NB4 (cell line): ENCODE data around the gene LENG8.

Experiments used
- MYC ChIP-seq: IDR thresholded peaks from 2 replicates; pipeline ENCODE4 v1.6.1; 2011; ENCODE audit warnings: low read depth, low read length
- POLR2A ChIP-seq: IDR thresholded peaks from 2 replicates; pipeline ENCODE4 v1.6.1; 2011; ENCODE audit warnings: mild to moderate bottlenecking; ENCODE audit not compliant: insufficient read length; ENCODE audit errors: extremely low read depth
- TF ChIP-seq, protein P1 (sequence below): IDR thresholded peaks from one replicate; pipeline ENCODE4 v1.5.1; 2012; ENCODE audit warnings: low read depth, low read length
- TF ChIP-seq, protein P2 (sequence below): IDR thresholded peaks from 2 replicates; pipeline ENCODE4 v1.6.1; 2011; ENCODE audit warnings: low read depth, low read length

DNA sequence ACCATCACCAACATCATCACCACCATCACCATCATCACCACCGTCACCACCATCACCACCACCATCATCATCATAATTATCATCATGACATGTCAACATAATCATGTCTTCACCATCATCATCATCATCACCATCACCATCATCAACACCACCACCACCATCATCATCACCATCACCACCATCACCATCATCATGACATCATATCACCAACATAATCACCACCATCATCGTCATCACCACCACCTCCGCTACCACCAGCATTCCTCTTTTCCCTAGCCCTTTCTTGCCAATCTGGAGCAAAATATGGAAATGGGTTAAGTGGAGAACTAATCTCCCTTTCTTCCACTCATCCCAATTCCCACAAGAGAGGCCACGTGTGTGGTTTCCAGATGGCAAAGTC, 34.8 kb upstream of the LENG8 start:
- TF ChIP-seq POLR2A (no peak), MYC (no peak)
- TF ChIP-seq, protein P1, sequence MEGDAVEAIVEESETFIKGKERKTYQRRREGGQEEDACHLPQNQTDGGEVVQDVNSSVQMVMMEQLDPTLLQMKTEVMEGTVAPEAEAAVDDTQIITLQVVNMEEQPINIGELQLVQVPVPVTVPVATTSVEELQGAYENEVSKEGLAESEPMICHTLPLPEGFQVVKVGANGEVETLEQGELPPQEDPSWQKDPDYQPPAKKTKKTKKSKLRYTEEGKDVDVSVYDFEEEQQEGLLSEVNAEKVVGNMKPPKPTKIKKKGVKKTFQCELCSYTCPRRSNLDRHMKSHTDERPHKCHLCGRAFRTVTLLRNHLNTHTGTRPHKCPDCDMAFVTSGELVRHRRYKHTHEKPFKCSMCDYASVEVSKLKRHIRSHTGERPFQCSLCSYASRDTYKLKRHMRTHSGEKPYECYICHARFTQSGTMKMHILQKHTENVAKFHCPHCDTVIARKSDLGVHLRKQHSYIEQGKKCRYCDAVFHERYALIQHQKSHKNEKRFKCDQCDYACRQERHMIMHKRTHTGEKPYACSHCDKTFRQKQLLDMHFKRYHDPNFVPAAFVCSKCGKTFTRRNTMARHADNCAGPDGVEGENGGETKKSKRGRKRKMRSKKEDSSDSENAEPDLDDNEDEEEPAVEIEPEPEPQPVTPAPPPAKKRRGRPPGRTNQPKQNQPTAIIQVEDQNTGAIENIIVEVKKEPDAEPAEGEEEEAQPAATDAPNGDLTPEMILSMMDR: no peak
- TF ChIP-seq, protein P2, sequence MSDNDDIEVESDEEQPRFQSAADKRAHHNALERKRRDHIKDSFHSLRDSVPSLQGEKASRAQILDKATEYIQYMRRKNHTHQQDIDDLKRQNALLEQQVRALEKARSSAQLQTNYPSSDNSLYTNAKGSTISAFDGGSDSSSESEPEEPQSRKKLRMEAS: no peak
